22Rv1 (cell line): Measurements from ENCODE around the gene ARHGAP42.

Experiments used
- CTCF ChIP-seq: fragments of 450-650 bp; IDR thresholded peaks from 2 replicates; pipeline ENCODE4 v1.5.1; 2017; ENCODE audit warnings: mild to moderate bottlenecking
- ZFX ChIP-seq: fragments of 450-650 bp; IDR thresholded peaks from 2 replicates; pipeline ENCODE4 v1.6.1; 2017; ENCODE audit warnings: antibody characterized with exemption, borderline replicate concordance

- TF ChIP-seq CTCF (no peak), ZFX (no peak)
Observed at GRCh38 chr11:100676901-100677300, 10.2 kb upstream of the ARHGAP42 start.
